ENCODE data around the gene CTNNBIP1.

The CTNNBIP1 gene

DNA sequence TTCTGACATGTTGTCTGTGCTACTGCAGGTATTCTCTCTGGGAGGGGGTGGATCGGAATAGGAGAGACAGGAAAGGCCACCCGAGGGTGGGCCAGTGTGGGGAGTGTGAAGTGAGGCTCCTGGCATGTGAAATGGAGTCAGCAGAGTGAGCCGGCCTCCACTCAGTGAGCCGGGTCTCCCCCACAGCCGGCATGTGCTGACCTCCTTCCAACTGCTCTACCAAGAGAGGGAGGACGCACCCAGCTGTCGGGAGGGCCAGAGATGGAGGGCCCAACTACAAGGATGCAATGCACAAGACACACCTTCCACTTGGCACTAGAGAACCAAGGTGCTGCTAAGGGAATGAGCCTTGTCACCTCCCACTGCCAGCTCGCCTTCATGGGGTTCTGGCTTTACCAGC is 58.1 kb downstream of the CTNNBIP1 start:
- DNase-seq, result no peak

DNA sequence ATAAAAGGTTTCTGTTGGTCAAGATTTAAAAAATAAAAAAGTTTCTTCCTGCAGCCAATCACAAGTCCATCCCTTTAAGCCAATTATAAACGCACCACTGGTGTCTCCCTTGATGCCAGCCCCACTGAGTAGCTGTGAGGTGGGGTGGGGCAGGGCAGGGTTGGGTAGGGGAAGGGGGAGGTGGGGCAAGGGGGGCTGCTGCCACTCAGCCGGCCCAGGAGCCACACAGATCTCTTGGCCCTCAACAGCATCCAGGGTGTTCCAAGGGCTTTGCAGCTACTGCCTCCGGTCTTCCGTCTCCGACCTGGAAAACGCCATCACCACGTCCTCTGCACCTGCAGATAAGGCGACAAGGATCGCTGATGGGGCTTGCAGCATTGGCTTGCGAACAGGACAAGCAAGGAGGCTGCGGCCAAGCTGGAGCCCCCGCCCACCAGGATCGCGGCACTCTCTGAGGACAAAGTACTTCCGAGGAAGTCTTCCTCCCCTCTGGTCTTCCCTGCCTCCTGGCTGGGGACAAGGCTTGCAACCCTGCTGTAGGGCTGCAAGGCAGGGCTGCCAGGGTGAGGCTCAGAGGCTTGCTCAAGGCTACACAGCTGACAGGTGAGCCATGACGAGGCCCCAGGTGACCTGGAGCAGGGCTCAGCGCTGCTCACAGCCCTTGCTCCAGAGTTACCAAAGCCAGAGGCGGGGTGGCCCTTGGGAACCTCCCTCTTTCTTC is 59.5 kb downstream of the CTNNBIP1 start:
- DNase-seq, result no peak

DNA sequence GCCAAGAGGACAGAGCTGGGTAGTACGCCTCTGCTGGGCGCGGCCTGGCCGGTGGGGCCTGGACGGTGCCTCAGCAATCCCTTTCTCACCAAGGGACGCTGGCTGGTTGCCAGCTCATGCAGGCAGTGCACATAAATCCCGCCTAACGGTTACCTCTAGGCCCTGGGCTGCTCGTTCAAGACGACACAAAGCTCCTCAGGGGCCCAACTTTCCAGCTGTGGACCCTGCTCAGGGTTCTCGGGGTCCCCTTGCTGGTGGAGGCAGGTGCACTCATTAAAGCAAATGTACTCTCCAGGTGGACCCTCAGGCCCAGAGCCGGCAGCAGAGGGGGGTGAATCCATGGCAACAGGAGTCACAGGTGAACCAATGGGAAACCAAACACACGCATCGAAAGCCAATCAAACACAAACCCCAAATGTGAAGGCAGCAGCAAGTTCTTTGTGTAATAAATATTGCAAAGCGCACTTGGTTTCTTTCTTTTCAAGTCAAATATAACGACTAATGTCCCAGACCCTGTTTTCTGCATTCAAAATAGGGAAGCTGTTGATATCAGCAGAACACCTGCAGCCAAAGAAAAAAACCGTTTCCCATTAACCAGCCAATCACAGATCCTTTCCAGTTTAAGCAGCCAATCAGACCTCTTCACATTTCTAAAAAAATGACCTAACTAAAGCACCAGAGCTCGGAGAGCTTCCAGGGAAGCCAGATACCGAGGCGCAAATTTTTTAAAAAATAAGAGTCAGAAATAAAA is 60.2 kb downstream of the CTNNBIP1 start:
- DNase-seq, result no peak

DNA sequence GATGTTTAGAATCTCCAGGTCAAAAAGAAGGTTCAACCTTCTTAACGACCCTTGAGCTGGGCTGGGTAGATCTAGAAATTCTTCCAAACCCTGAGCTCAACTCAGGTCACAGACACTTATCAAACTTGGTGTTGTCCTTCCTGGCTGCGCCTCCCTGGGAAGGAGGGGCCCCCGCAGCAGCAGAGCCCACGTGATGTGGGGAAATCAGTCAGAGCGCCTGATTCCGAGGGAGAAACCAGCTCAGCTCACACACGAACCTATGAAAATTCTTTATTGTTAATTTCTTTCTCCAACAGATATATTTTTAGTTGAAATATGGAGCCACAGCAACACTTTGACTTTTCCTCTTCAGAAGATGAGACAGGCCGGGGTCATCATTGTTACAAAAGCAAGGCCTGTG is 62.0 kb downstream of the CTNNBIP1 start:
- no peak for DNase-seq

DNA sequence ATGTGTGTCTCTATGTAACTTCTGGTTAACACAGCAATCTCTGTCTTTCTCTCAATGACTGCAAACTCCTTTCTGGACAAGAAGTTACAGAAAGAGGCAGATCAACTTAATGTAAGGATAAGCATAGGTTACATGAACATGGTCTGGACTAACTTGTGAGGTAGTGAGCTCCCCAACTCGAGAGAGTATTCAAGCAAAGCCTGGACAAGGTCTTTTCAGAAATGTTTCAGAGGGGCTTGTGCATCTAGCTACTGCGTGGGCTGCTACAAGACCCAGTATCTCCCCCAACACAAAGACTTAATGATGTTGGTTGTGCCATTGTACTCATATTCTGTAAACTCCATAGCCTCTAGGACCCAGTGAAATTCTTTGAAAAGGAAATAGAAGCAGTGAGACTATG is 62.8 kb downstream of the CTNNBIP1 start:
- no peak for DNase-seq

DNA sequence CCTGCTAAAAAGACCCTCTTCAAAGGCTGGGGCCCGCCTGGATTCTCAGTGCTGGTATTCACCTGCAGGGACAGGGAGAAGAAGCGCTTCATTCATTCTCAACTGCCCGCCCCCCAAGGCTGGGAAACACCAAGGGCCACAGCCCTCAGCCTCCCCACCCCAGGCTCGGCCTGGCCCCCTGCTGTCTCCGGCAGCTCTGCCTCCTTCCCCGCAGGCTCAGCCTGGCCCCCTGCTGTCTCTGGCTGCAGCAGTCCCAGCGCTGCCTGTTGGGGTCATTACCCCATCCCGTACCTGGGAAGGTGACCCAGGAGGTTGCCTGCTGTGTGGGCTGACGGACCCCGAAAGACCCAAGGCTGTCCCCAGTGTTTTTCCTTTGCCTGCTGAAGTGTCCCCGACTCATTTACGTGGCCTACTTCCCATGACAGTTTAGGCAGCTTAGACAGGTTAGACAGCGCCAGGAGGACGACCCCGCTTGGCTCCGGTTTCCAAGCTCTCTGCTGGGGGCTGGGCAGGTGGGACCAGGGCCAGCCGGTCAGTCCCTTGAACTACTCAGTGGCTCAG is 63.4 kb downstream of the CTNNBIP1 start:
- no peak for DNase-seq

DNA sequence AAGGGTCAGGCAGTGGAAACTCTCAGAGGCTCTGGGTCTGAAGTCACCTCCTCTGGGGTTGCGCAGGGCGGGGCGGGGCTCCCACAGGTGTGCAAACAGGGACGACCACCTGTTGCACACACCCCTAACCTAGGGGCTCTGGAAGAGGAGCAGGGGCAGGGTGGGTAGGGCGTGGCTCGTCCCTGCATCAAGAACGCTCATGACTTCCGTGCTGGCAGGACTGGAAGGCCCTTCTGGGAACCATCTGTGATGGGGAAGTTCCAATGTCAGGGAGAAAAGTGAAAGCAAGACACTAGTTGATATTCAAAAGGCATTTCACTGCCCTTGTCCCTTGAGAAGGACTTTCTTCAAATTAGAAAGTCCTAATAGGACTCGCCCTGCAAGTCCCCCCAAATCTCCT is 64.2 kb downstream of the CTNNBIP1 start:
- DNase-seq, result no peak

DNA sequence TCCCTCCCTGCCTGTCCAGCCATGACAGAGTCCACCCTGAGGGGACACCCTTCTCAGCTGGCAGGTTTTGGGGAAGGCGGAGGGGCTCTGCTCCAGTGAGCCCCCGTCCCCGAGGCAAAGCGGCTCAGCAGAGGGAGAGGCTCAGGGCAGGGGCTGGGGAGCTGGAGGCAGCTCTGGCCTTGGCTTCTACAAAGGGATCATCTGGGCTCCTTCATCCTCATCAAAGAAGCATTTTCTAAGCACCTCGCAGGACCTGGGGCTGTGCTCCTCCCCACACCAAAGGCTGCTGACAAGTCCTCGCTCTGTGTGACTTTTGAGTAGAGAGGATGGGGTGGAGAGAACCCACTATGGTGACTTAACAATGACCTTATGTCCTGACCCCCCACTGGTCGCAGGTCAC is 65.3 kb downstream of the CTNNBIP1 start:
- DNase-seq, result no peak

DNA sequence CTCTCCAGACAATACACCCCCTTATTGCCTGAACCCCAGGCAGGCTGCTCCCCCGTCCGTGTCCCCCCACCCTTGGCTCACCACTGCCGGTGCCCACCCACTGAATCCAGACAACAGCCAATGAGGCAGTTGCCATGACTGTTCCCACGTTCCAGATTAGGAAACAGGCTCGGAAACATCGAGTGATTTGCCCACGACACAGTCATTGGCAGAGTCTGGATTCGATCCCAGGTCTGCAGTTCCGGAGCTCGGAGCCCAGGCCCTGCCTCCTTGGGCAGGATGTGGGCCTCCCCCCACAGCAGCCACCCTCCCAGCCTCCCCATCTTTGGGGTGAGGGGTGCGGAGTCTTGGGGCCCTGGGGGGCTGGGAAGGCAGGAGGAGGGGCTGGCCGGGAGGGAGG is 66.0 kb downstream of the CTNNBIP1 start:
- no peak for DNase-seq

DNA sequence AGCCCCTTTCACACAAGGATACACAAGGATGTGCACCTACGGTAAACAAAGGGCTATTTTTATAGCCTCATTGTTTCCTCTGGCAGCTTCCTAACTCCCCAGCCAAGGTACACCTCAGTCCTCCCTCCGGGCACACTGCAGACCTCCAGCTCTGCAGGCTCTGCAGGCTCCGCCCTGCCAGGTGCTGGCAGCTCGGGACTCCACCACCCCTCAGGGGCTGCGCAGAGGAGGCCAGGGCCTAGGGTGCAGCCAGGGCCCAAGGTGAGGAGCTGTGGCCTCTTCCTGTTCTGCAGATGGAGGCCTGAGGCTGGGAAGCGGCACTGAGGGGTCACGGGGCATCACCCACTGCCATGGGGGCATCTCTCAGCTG is 66.5 kb downstream of the CTNNBIP1 start:
- no peak for DNase-seq

DNA sequence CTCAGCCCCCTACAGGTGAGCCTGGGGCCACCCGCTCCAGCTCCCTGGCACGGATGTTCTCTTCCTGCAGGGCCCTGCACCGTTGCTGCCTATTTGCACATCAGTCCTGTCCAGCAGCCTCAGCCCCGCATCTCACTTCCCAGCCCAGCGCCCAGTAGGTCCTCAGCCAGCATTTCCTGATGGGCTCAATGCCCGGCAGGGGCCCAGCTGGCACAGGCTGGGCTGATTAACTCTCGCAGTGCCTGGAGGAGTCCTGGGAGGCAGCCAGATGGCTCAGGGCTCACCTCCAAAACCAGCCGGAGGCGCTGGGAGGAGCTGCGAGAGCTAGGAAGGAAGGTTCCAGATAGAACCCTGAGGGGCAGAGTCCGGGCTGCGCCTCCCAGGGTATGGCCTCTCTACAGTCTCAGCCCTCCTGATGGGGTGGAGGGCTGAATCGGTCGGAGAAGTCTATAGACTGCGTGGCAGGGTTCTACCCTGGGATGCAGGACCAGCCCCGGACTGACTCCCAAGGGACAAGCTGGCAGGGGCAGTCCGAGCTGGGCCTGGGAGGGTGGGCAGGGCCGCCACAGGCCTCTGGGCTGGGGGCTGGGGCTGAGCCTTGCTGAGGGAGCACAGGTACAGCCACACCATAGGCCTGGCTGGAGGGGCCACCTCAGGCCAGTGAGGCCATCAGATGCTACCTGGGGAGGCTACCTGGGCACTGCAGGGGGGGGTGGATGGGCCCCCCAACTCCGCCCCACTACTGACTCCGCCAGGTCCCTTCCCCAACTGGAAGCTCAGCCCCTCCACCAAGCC is 67.1 kb downstream of the CTNNBIP1 start:
- DNase-seq, result no peak

DNA sequence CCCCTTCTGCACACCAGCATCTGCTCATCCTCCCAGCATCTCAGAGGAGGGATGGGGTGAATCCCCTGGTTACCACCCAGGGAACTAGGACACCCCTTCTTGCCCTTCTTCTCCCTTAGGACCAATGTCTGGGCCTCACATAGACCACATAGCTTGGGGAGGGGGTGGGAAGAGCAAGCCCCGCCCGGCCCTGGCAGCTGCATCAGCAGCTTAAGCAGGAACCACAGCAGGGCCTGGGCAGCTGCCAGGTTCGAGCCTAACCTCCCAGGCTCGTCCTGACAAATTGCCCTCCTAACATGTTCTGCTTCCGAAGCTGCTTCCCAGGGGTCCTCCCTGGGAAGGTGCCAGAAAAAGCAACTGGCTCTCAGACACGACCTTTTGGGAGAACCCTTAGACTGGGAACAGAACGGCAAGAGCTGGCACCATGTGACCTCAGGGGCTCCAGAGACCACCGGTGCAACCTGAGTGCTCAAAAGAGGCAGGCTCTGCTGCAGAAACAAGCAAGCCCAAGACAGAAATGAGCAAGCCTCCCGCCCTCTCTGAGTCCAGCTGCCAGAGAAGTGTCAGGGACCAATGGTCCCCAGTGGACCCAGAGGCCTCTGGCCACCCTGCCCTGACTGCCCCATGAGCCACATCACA is 67.9 kb downstream of the CTNNBIP1 start:
- DNase-seq, result no peak

DNA sequence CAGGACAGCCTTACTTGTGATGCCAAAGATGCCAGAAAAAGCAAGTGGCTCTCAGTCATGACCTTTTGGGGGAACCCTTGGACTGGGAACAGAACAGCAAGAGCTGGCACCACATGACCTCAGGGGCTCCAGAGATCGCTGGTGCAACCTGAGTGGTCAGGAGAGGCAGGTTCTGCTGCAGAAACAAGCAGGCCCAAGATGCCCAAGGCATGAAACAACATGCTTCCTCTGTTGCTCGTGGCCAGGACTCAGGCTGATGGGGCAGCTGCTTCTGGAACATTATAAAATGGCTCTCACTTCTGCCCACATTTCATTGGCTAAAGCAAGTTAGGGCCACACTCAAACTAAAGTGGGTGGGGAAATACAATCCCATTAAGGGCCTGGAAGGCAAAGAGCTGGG is 68.6 kb downstream of the CTNNBIP1 start:
- no peak for DNase-seq

DNA sequence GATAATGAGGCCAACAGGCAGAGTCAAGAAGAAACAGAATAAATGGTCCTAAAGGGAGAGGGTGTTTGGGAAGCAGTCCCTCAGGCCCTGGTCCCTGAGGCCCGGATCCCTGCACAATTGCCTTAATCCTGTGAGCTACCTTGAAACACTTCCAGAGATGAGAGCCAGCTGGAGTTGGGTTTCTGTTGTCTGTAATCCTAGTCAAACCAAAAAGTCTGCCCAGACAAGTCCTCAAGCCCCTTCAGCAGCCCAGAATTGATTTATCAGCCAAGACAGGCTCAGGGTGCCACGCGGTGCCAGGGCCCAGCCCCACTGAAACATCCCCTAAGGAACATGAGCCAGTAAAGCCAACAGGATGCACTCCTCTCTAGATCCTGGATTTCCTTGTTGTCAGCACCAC is 69.9 kb downstream of the CTNNBIP1 start:
- DNase-seq, result no peak

DNA sequence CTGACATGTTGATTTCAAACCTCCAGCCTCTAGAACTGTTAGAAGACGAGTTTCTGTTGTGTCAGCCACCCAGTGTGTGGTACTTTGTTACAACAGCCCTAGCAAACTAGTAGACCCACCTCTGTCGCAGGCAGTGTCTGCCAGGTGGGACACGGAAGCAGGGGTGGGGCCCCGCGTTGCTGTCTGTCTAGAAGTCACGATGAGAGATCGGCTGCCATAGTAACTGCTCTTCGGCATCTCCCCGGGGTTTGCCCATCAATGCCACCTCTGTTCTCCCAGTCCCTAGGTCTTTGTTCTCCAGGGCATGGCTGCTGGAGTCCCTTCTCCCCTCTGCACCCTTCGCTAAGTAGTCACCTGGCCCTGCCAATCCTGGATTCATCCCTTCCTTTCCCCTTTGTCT is 71.1 kb downstream of the CTNNBIP1 start:
- DNase-seq, result no peak

DNA sequence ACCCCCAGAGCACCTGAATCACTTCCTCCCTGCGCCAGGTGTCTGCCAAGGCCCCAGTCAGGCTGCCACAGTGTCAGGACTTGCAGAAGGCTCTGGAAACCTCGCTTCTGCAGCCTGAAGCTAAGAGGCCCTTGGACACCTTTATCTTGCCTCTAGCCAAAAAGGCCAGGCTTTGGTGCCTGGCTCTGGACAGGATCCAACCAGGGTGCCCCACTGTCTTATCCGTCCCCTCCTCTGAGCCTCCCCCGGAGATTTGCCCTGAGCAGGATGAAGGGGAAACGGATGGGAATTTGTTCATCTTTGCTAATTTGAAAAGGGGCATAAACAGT is 73.5 kb downstream of the CTNNBIP1 start:
- no peak for DNase-seq

DNA sequence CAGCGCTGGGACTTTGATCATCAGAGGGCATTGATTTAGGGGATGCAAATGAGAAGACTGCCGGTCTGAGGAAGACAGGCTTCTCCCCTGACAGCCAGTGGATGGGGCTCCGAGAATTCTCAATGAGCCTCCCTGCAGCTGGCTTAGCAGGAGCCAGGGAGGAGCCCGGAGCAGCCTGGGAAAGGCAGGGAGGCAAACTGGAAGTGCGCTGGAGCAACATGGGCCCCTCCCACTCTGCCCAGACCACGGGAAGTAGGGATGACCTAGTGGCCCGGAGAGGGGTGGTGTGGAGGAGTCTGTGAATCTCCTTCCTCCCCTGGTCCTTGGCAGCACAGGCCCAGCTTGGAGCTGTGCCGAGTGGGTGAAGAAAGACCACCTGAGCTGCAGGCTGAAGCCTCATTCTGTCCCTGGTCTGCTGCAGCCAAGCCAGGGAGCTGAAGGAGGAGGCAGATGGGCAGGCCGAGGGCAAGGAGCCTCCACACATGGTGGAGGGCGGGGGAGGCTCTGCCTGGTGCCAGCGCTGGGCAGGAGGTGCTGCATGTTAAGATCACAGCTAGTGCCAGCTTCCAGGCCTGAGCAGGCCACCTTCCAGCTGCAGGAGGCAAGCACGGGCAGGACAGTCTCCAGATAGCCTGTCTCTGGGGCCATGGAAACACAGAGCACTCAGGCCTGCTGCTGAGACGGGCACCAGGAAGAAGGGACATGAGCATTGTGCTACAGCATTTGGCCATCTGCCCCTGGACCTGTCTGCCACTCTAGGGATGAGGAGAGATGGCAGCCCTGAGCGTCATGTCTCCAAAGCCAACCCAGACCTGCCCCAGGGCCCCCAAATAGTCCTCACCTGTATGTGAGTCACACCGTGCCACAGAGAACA is 74.1 kb downstream of the CTNNBIP1 start:
- DNase-seq, result no peak

DNA sequence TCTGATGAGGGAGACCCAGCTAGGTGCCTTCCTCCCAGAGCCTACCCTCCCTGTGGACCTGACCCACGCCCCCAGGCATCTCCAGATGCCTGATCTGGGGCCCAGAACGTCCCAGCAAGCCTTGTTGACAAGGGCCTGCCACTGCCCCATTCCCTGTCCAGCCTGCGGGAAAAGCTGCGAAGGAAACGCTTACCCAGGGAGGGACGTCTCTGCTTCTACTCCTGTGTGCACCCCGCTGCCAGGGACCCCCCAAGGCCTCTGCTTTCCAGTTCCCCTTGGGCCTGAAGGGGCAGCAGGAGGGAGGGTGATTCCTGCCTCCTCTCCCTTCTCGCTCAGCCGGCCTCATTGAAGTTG is 74.7 kb downstream of the CTNNBIP1 start:
- DNase-seq, result no peak

DNA sequence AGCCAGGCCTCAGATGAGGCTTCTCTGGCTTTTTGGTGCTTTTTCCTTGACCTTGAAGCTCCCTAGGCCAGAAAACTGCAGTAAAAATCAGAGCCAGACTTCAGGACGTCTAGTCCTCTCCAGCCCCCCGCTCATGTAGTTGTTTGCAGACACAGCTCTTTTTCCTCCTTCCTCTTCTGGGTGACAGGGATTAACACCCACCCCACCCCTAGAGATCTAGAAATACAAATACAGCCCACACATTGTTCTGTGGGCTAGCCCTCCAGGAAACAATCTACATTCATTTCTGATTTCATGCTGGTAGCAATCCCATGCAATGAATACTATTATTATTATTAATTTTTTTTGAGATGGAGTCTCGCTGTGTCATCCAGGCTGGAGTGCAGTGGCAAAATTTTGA is 76.4 kb downstream of the CTNNBIP1 start:
- DNase-seq, result no peak

DNA sequence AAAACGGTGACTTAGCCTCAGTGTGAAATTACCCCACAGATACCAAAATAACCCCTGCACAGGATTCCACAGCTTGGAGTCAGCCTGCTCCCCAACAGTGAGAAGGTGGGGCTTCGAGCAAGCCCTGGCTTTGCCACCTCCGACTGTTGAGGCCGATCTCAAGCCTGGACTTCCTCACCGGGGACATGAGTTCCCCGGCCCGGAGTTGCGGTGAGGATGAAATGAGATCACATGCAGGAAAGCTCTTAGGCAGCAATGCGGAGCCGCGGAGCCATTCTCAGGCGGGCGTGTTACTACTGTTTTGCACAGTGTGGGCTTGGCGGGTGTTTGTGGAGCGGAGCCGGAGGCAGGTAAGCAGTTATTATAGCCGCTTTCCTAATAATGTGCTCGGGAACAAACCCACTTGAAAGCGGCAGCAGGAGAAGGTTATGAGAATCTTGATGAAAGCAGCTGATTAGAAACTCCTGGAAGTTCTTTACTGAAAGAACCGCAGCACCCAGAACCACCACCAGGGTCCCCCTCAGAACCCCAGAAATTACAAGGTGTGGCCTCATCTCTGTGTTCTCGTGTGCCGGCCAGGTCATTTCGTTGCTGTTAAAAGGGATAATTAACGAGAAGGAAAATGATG is 82.4 kb downstream of the CTNNBIP1 start:
- peak; percentile 4 for DNase-seq

DNA sequence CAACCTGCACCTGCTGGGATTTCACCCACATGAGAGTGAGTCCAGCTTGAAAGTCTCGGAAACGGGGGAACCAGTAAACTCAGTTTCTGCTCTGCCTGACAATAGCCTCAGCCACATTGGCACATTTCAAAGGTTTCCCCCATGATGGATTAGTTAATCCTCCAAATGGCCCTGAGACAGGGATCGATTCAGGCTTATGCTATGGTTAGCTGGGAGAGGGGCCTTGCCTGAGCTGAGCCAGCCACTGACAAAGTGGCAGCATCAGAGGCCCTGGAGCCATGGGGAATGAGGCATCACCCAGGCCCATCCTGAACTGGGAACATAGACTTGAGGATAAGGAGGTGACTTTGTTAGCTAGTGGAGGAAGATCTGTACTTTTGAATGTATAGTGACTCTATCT is 83.5 kb downstream of the CTNNBIP1 start:
- no peak for DNase-seq

DNA sequence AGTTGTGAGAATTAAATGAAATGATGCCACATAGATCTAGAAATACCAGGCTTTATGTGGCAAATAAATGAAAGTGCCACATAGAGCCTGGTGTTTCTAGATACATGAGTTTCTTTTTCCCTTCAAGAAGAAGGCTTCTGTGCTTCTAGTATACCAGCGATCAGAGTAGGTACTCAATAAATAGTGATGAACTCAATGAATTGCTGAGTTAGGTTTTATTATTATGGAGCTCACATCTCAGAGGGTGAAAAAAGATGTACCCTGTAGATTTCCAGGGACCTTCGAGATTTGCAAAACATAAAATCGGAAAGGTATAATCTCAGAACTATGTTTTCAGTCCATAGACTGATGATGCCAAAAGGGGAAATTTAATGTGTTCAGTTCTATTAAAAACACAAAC is 84.0 kb downstream of the CTNNBIP1 start:
- DNase-seq, result no peak
